GM19324 (cell line): ENCODE results near the gene GRB2.
"Not testable (repeated sequence)": the region's sequence is repeated elsewhere in the genome, so short reads cannot be mapped to it uniquely, and the experiment has no call there.

Experiments used
- ATAC-seq: cut with Tn5 transposase; IDR thresholded peaks from one replicate; pipeline ENCODE4 v1.9.1; 2021; ENCODE audit warnings: mild to moderate bottlenecking, moderate library complexity; ENCODE audit not compliant: unreplicated experiment, low FRiP score

The GRB2 gene

DNA sequence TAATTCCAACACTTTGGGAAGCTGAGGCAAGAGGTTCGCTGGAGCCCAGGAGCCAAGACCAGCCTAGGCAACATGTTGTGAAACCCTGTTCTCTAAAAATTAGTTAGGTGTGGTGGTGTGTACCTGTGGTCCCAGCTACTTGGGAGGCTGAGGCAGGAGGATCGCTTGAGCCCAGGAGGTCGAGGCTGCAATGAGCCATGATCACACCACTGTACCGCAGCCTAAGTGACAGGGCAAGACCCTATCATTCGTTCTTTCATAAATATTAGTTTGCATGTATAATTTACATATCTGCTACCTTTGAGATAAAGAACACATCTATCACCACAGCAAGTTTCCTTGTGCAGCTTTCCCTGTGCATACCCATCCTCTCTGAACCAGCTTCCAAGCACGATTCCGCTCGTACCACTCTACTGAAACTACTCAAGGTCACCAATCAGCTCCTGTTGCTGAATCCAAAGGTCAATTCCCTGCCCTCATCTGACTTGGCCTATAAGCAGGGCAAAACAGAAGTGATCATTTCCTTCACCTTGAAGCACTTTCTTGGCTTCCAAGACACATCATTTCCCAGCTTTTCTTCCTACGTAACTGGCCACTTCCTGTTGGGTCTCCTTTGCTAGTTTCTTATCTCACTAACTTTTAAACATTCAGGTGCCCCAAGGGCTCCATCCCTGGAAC, 49.1 kb downstream of the GRB2 start:
- ATAC-seq, result no peak

DNA sequence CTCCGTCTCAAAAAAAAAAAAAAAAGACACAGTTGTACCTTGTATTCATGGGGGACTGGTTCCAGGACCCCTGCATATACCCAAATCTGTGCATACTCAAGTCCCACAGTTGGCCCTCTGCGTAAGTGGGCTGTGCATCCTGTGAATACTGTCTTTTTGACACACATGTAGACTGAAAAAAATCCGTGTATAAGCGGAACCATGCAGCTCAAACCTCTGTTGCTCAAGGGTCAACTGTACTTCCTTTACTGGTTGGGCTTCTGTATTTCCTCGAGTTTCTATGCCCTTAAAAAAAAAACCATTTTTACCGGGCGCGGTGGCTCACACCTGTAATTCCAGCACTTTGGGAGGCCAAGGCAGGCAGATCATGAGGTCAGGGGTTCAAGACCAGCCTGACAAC, 52.3 kb downstream of the GRB2 start:
- no peak for ATAC-seq

DNA sequence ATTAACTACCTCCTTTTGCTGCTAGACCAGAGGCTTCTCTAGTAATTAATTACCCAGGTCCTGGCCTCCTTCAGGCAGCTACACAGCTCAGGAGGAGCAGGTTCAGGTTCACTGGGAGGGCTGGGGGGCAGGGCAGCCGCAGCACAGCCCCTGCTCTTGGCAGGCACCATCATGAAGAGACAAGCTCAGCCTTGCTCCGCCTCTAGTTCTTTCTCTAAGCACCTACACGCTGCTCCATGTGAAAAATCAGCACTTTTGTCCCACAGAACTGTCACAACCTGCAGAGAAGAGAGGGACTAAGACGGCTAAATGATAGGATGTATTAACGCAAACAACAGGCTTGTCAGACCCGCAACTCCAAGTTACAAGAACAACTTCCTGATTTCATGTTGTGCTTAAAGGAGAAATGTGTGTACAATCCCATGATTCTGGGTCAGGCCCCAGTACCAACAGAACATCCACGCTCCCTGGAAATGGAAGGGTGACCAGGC, 53.4 kb downstream of the GRB2 start:
- ATAC-seq, result no peak

DNA sequence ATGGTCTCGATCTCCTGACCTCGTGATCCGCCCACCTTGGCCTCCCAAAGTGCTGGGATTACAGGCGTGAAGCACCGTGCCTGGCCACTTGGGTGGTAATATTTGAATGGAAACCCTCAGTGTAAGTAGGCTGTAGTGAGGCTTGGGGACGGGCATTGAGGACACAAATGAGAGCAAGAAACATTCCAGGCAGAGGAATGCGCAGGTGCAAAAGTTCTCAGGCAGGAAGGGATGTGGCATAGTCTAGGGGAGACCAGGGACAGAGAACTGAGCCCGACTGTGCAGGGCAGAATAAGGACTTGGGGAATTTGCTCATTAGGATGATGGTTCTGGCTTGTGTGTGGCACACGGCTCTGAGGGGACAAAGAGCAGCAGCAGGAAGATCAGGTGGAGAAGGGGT, 54.8 kb downstream of the GRB2 start:
- ATAC-seq, result no peak

DNA sequence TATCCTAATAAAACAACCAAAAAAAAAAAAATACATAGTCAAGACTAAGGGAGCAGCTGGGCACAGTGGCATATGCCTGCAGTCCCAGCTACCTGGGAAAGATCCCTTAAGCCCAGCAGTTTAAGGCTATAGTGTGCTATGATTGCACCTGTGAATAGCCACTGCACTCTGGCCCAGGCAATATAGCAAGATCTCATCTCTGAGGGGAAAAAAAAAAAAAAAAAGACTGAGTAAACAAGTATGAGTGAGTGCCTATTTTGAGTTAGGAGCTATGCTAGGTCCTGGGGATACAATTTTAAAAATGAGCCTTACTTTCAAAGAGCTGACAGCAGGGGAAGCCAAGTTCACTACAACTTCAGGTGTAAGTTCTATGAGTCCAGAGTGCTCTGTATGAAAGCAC, 55.4 kb downstream of the GRB2 start:
- ATAC-seq, result no peak

DNA sequence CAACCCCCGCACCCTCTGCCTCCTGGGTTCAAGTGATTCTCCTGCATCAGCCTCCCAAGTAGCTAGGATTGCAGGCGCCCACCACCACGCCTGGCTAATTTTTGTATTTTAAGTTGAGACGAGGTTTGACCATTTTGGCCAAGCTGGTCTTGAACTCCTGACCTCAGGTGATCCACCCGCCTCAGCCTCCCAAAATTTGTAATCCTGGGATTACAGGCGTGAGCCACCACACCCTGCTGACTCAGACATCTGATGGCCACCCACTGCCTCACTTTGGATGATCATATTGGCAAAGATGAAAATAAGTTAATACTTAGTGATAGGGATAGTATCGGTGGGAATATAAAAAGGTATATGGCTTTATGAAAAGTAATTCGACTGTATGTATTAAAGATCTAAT, 55.9 kb downstream of the GRB2 start:
- no peak for ATAC-seq

DNA sequence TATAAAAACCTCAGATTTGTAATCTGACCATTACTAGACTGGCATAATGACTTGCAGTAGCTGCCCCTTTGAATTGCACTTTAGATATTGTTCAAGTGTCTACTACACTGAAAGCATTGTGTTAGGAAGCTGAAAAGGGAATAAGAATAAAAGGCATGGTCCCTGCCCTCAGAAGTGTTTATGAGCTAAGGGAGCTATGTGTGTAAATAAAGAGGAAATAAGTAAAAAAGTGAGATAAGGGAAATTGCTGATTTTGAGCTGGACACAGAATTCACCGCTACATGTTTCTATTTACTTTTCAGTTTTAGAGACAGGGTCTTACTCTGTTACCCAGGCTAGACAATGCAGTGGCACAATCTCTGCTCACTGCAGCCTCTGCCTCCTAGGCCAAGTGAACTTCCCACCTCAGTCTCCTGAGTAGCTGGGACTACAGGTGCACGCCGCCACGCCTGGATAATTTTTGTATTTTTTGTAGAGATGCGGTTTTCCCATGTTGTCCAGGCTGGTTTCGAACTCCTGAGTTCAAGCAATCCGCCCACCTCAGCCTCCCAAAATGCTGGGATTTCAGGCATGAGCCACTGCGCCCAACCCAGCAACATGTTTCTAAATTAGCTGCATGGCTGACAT, 57.0 kb downstream of the GRB2 start:
- ATAC-seq, result no peak

DNA sequence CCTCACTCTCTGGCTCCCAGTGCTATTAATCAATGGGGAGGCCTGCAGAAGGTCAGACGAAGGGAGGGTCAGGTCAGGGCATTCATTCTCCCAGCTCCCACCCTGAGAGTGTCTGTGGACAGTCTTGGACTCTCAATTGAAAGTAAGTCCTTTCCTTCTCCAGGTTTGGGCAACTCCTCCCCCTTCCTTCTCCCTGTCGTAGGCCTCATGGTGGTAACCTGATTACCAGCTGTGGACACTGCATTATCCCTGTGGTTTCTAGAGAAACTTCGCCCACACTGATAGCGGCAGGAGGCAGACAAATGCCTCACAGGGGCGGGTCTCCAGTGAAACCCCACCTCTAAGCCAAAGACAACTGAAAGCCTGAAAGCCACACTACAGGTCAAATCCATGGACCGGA, 58.6 kb downstream of the GRB2 start:
- no peak for ATAC-seq

DNA sequence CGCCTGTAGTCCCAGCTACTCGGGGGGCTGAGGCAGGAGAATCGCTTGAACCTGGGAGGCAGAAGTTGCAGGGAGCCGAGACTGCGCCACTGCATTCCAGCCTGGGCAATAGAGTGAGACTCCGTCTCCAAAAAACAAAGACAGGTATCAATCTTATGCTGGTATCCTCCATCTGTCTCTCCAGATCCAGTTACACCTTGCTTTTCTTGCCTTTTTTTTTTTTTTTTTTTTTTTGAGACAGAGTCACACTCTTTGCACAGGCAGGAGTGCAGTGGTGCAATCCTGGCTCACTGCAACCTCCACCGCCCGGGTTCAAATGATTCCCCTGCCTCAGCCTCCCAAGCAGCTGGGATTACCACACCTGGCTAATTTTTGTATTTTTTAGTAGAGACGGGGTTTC, 59.1 kb downstream of the GRB2 start:
- ATAC-seq, result not testable (repeated sequence)

DNA sequence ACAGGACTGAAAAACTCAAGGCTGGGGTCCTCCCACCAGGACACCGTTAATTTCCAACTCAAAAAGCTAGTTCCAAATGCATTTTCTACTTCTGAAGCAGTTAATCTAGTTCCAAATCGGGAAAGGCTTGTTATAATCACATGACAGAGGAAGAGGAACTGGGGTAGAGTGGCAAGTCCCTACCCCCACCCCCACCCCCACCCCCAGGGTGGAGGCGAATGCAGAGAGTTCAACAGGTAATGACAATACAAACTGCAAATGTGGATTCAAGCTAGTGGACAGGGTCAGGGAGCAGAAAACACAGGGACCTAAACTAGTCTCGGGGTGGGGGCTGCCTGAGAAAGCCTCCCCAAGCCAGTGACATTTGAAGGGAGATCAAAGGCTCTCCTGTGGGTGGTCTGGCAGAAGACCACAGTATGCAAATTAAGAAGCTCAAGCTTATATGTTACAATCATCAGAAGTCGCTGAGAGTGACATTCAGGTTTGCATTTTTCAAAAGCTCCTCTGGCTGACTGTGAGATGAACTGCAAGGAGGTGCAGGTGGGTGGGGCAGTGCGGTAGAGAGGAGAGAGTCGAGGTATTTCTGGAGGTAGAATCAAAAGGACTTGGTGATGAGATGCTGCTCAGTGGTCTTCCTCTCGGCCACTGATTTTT, 59.8 kb downstream of the GRB2 start:
- ATAC-seq, result peak; percentile 57

DNA sequence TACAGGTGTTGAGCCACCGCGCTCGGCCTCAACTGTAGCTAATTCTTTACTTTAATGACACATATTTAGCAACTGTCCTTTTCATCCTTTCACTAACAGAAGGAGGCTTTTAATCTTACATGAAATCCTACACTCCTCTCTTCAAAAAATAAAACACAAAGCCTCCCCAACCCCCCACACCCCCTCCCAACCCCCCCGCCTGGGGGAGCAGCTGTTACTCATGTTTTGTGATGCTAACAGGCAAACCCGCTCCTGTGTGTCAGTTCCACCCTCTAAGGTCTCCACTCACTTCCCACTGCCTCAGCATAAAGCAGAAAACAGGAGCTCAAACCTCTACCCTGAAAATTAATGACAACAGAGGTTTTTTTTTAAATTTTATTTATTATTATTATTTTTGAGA, 60.8 kb downstream of the GRB2 start:
- no peak for ATAC-seq

DNA sequence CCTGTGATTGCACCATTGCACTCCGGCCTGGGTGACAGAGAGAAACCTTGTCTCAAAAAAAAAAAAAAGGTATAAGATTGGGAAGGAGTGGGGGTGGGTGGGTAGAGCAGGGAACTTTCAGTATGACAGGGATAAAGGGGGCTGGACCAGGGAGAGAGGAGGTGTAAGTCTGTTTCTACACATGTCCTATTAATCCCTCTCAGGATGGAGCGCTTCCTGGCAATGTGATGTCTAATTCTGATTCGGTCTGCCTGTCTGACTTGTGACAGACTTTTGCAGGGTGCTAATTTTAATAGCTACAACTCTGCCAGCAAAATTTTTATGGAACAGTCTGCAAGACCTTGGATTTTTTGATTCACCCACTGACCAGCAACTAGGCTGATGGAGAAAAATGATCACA, 62.5 kb downstream of the GRB2 start:
- ATAC-seq, result no peak

DNA sequence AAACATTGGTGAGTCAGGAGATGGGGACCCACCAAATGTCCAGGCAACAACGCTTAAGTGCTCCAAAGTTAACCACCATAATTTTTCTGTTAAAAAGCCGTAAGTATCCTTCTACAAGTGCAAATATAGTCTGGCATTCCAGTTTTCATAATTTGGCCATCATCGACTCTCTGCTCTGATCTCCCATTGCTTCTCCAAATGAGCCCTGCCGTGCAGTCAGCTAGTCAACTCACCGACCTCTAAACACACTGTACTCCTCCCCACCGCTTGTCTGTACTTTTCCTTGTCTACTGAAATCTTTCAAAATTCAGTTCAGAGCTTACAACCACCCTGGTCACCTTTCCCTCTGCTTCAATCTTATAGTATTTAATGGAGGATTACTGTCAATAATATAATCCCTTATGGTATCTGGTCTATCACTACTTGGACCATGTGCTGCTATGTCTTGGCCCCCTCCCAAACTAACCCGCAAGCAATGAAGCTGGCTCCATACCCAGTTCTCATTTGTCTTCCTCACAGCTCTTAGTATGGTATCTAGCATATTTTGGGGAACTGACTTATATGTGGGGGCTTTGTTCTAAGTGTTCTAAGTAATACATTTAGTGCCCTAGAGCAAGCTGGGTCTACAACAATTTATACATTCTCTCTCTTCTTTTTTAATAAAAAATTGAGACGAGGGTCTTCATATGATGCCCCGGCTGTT, 63.5 kb downstream of the GRB2 start:
- ATAC-seq, result no peak

DNA sequence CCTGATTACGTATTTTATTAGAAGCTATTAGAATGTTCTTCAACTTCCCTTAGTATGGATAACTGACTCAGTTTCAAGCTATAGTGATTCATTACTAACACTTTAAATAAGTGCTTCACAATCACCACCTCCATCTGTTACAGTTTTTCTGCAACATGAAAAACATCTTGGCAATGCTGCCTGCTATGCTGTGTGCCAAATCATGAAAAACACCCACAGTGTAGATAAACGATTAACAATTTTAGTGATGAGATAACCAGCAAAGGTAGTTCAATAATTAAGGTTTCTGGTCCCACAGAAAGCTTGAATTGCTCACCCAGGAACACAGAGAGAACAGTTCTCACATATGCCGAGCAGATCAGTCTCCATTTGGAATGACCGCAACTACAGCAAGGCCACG, 64.8 kb downstream of the GRB2 start:
- ATAC-seq, result no peak

DNA sequence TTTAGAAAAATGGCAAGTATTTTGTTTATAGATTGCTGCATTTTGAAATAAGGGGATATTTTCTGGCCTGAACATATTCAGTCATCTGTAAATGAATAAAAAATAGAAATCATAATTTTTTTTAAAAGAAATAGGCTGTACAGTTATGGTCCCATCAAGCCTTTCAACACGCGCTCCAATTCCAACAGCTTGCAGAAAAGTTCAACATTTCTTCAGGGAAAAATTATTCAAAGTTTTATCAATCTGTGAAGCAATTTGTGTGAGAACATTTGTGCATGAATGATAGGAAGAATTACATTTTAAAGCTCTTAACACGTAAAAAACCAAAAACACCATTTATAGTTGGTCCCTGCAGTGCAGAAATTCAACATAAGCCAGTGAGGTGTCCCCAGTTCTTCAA, 65.5 kb downstream of the GRB2 start:
- ATAC-seq, result no peak

DNA sequence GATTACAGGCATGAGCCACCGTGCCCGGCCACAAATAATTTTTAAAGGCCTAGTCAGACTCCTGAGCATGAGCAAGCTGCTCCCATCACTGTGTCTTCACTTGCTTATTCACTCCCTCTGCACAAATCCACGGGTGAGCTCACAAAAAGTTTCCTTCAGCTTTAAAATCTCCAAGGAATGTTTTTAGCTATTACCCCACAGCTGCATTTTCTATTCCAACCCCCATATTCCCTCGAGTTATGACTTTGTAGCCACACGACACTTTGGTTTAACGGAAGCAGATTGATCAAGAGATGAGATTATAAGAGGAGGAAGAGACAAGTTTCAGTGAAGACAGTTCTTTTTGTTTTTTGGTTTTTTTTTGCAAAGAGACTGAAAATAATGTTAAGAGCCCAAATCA, 67.1 kb downstream of the GRB2 start:
- ATAC-seq, result no peak

DNA sequence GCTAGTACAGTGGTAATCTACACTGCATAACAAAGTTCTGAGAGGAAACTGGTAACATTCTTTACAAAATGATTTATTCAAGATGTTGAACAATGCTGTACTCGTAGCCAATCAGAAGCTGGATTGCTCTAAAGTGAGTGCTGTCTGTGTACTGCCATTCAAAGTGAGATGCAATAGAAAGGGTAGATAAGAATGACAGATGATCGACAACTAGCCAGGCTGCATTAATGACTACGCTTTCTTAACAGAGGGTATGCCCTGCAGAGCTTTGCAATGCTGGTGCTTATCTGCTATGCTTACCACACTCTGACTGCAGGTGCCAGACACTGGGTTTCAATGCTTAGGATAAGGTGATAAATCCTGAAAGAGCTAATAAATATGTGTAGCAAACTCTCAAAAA, 70.2 kb downstream of the GRB2 start:
- no peak for ATAC-seq

DNA sequence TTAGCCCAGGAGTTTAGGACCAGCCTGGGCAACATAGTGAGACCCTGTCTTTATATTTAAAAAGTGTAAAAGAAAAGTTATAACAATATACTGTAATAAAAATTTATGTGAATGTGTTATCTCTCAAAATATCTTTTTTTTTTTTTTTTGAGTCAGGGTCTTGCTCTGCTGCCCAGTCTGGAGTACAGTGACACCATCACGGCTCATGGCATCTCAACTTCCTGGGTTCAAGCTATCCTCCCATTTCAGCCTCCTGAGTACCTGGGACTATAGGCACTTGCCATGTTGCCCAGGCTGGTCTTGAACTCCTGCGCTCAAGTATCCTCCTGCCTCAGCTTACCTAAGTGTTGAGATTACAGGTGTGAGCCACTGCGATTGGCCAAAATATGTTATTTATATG, 70.8 kb downstream of the GRB2 start:
- no peak for ATAC-seq

DNA sequence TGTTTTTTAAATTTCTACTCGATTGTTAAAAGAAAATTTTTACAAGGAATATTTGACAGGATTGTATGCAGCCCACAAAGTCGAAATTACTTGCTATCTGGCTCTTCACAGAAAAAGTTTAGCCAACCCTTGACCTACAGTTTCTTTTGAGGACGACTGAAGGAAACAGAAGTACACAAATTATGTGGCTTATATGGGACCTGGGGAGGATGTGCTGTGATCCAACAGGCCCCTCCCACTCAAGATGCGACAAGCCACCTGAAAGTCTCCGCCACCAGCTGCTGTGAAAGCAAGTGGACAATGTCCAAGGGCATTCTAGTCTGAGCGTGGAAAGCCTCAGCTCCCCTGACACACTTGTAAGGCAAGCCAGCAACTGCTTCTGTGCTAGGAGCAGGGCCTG, 73.8 kb downstream of the GRB2 start:
- no peak for ATAC-seq

DNA sequence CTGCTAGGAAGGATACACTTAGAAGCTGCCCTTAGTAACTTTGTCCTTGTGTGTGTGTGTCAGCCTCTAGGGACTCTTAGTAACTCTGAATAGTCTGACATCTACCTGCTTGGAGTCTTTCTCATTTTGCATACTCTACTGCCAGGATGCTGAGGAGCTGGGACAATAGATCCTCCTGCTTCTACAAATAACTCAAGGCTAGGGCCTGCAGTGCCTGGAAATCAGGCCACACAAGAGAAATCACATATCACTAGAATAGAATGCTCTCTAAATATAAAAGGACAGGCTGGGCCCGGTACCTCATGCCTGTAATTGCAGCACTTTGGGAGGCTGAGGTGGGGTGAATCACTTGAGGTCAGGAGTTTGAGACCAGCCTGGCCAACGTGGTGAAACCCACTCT, 77.7 kb downstream of the GRB2 start:
- no peak for ATAC-seq

DNA sequence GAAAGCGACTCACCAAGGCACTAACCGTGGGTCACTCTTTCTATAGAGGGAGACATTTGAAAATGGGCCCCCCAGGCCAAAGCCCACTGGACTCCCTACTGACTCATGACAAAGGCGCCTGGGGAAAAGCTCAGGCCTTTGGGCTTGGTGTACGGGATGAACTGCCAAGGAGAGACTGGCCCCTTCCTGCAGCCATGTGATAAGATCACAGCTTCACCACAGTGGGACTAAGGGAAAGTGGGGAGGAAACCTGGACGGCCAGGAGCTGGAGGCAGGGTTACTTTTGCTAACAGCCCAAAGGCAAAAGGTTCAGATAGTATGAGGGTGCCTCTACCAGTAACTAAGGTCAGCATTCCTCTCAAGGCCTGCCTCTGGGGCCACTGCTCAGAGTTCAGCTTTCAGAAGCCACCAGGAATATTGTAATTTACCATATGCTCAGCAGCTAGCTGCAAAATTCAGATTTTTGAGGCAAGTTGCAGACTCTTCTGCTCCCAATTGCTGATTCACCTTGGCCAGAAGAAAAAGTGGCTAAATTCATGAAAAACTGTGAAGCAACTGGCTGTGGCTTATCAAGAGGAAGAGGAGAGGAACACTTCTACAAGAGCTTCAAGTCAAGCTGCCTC, 79.1 kb downstream of the GRB2 start:
- ATAC-seq, result no peak
